GM12878 (cell line): Measurements from ENCODE around the gene CNKSR1. TPM values are rescaled to one million over a fixed set of nuclear protein-coding genes. Genes with fewer than 3 reads are reported as not detected.

Experiments
- ATAC-seq: fragments of 200-7000 bp; cut with Tn5 transposase; 3 replicates; pipeline ENCODE4 v1.9.1; 2020; ENCODE audit warnings: mild to moderate bottlenecking, moderate library complexity
- BruUV-seq: library from RNA; stranded (reverse); fragments of 400-500 nt; replicated peaks from 2 replicates; lab custom pipeline; 2021; lab: Mats Ljungman, UMichigan
- CTCF ChIA-PET: fragments of 300-600 bp; sonication (Branson Sonifier 250); formaldehyde crosslinking; extraction: SDS; loops from one replicate; lab custom pipeline; 2021; ENCODE audit warnings: inconsistent platforms; lab: Yijun Ruan, JAX
- POLR2A ChIA-PET: fragments of 350-600 bp; formaldehyde crosslinking; extraction: SDS; loops from one replicate; lab custom pipeline; 2021; ENCODE audit warnings: inconsistent platforms; lab: Charles Lee
- RAD21 ChIA-PET: fragments of 300-600 bp; sonication (Branson Sonifier 250); formaldehyde crosslinking; loops from one replicate; lab custom pipeline; 2023; ENCODE audit warnings: antibody characterized with exemption; ENCODE audit not compliant: unreplicated experiment; lab: Charles Lee
- SMC1A ChIA-PET: fragments of 300-600 bp; sonication (Branson Sonifier 250); formaldehyde crosslinking; loops from one replicate; lab custom pipeline; 2023; ENCODE audit not compliant: unreplicated experiment, uncharacterized antibody; lab: Charles Lee
- DNase-seq: peaks from one replicate; pipeline ENCODE4 v3.0.0-alpha.2; 2011; ENCODE audit warnings: low read depth, low spot score
- FAIRE-seq: peaks from 3 replicates; lab custom pipeline; 2011; peaks lifted over from hg19 to GRCh38; lab: Jason Lieb, UNC
- H2AFZ ChIP-seq: 2 replicates; pipeline ENCODE4 v1.6.0; 2011; ENCODE audit warnings: low read depth, low read length, control low read depth; ENCODE audit not compliant: control insufficient read depth
- H3K27ac ChIP-seq: 2 replicates; pipeline ENCODE4 v1.5.1; 2011; ENCODE audit warnings: control low read depth; ENCODE audit not compliant: control insufficient read depth, insufficient read depth
- H3K27me3 ChIP-seq, 2 experiments: replicated peaks in 1 of 2; 2 replicates each; pipeline versions ENCODE4 v1.6.0 to v1.6.1; 2011; ENCODE audit warnings: low read length in 1 of 2; ENCODE audit not compliant: control insufficient read depth in 2 of 2, insufficient read depth in 2 of 2
- H3K36me3 ChIP-seq, 2 experiments: 2 replicates each; pipeline ENCODE4 v1.5.1; 2011; ENCODE audit warnings: low read length in 1 of 2; ENCODE audit not compliant: control insufficient read depth in 2 of 2, insufficient read depth in 2 of 2
- H3K4me1 ChIP-seq: 2 replicates; pipeline ENCODE4 v1.6.1; 2011; ENCODE audit warnings: mild to moderate bottlenecking, low read length, moderate library complexity, mixed read lengths; ENCODE audit not compliant: control insufficient read depth, insufficient read depth
- H3K4me2 ChIP-seq: 2 replicates; pipeline ENCODE4 v1.6.0; 2011; ENCODE audit warnings: control low read depth; ENCODE audit not compliant: control insufficient read depth, insufficient read depth
- H3K4me3 ChIP-seq: fragments of 200-600 bp; sonication (generic); 2 replicates; pipeline ENCODE4 v1.5.1; 2016
- H3K79me2 ChIP-seq: 2 replicates; pipeline ENCODE4 v1.6.0; 2011; ENCODE audit warnings: low read length; ENCODE audit not compliant: control insufficient read depth, insufficient read depth
- H3K9ac ChIP-seq: 2 replicates; pipeline ENCODE4 v1.8.0; 2011; ENCODE audit warnings: low read length, control low read depth, mixed read lengths; ENCODE audit not compliant: control insufficient read depth, insufficient read depth
- H3K9me3 ChIP-seq: replicated peaks from 3 replicates; pipeline ENCODE4 v1.5.1; 2011; ENCODE audit warnings: mild to moderate bottlenecking, low read length; ENCODE audit not compliant: control insufficient read depth, insufficient read depth
- H4K20me1 ChIP-seq: 2 replicates; pipeline ENCODE4 v1.6.0; 2011; ENCODE audit not compliant: control insufficient read depth, insufficient read depth
- CBFB ChIP-seq: IDR thresholded peaks from 2 replicates; pipeline ENCODE4 v1.6.1; 2016; ENCODE audit warnings: antibody characterized with exemption, low read depth
- IRF4 ChIP-seq: IDR thresholded peaks from 2 replicates; pipeline ENCODE4 v1.6.1; 2011; ENCODE audit warnings: low read depth, low read length
- PRDM15 ChIP-seq: fragments of 450-650 bp; formaldehyde crosslinking; IDR thresholded peaks from 2 replicates; pipeline ENCODE4 v1.4.0; 2020; ENCODE audit warnings: mild to moderate bottlenecking, moderate library complexity
- RAD21 ChIP-seq: IDR thresholded peaks from 2 replicates; pipeline ENCODE4 v1.6.1; 2011; ENCODE audit warnings: mild to moderate bottlenecking, low read depth, low read length, moderate library complexity; ENCODE audit not compliant: insufficient read depth
- SKIL ChIP-seq: fragments of 450-650 bp; IDR thresholded peaks from 2 replicates; pipeline ENCODE4 v1.6.1; 2017; ENCODE audit warnings: mild to moderate bottlenecking, low read depth, inconsistent platforms; ENCODE audit not compliant: poor library complexity, severe bottlenecking
- SMARCA5 ChIP-seq: fragments of 450-650 bp; IDR thresholded peaks from 2 replicates; pipeline ENCODE4 v1.6.1; 2017; ENCODE audit warnings: mild to moderate bottlenecking
- STAT1 ChIP-seq: fragments of 450-650 bp; conservative IDR thresholded peaks from 2 replicates; pipeline ENCODE4 v1.6.1; 2014; ENCODE audit warnings: antibody characterized with exemption, mild to moderate bottlenecking
- TARDBP ChIP-seq: IDR thresholded peaks from 2 replicates; pipeline ENCODE4 v1.6.1; 2016; ENCODE audit warnings: borderline replicate concordance
- TCF3 ChIP-seq: IDR thresholded peaks from 2 replicates; pipeline ENCODE4 v1.6.1; 2012; ENCODE audit warnings: low read depth, mild to moderate bottlenecking, low read length, borderline replicate concordance; ENCODE audit not compliant: insufficient read depth
- WRNIP1 ChIP-seq: IDR thresholded peaks from 2 replicates; pipeline ENCODE4 v1.6.1; 2011; ENCODE audit warnings: low read depth, low read length, improper control_type of control experiment, borderline replicate concordance
- YY1 ChIP-seq: IDR thresholded peaks from 2 replicates; pipeline ENCODE4 v1.6.1; 2011; ENCODE audit warnings: low read depth, mild to moderate bottlenecking, low read length
- WGBS: methylation state at CpG from one replicate; pipeline ENCODE4 v1.1.6; 2016; ENCODE audit warnings: low lambda C conversion rate; ENCODE audit not compliant: insufficient replicate concordance, insufficient coverage; ENCODE audit errors: missing lambda C conversion rate; 5-methylcytosine and 5-hydroxymethylcytosine counted together
- in situ Hi-C: fragments of 300-500 bp; cut with MboI; formaldehyde crosslinking; loops from 9 replicates; pipeline ENCODE4 v1.14.3; 2018; ENCODE audit warnings: mixed read lengths
- intact Hi-C: fragments of 100-400 bp; cut with micrococcal nuclease; formaldehyde crosslinking; loops from one replicate; pipeline ENCODE4 v1.14.2; 2022; ENCODE audit not compliant: unreplicated experiment
- polyA plus RNA-seq, 11 experiments: library from polyadenylated mRNA; depleted of rRNA in 4 of 11; unstranded in 6 of 11; stranded (reverse) in 5 of 11; fragments of >200 nt; fragmentation: Nextera tagmentation in 4 of 11; fragmentation: Illumina TruSeq in 1 of 11; extraction: Ambion mirVana in 4 of 11; extraction: Trizol in 1 of 11; gene quantifications; 1 replicate in 1 of 11; 2 replicates in 10 of 11; pipeline versions ENCODE4 v1.2.1 to v1.2.3, GENCODE V29; 2011 to 2016; ENCODE audit warnings: inconsistent platforms in 2 of 11, missing spikeins in 2 of 11, low read depth in 1 of 11
- total RNA-seq, 4 experiments: library from RNA; depleted of rRNA in 3 of 4; stranded (reverse); fragments of >200 nt in 3 of 4; fragmentation: Illumina TruSeq in 1 of 4; extraction: Trizol in 1 of 4; gene quantifications; 2 replicates each; pipeline versions ENCODE4 v1.2.1 to v1.2.3, GENCODE V29; 2013 to 2021

Gene CNKSR1
- total and polyA plus RNA-seq, 10 of the 15 experiments (the other 5 are each of a cell fraction or from before 2014, with no cell fraction given) = 0.06 to 1.2 (median 0.86) TPM

GRCh38 chr1:26175346-26175745, 1.9 kb upstream of the CNKSR1 start:
- Histone ChIP-seq H3K27ac (no peak overlapping the region), H4K20me1 (no peaks in the 10 kb centered on the region), H3K4me3 (no peak overlapping the region), H3K79me2 (peaks cover 5% of the 10 kb centered on the region), H3K9ac (no peak overlapping the region), H3K27me3 (no peaks in the 10 kb centered on the region), H2AFZ (no peak overlapping the region), H3K9me3 (no peaks in the 10 kb centered on the region), H3K4me2 (no peak overlapping the region), H3K4me1 (peaks cover 14% of the 10 kb centered on the region), H3K36me3 (no peaks in the 10 kb centered on the region; a peak in 1 of 4 replicates)
- intact Hi-C loops = no loop called here
- BruUV-seq = no TSS peak
- ChIA-PET RAD21 (no interaction called here), CTCF (interaction anchor here (0.8 to 0.9 kb wide), 2 partner anchors 31 to 61 kb away, joined by 3 read pairs; no protein-coding TSS in a partner anchor), SMC1A (no interaction called here), POLR2A (interaction anchor here (0.6 kb wide), 1 partner anchor 204 kb away, joined by 3 read pairs; no protein-coding TSS in a partner anchor)
- FAIRE-seq (no peak), DNase-seq (no peak), ATAC-seq (no peak)
- TF ChIP-seq TARDBP (no peak), RAD21 (no peak), SMARCA5 (no peak), IRF4 (no peak), CBFB (no peak), TCF3 (no peak), YY1 (no peak), SKIL (no peak), WRNIP1 (no peak), PRDM15 (no peak), STAT1 (no peak)
- 94% methylated on average over 3 of the region's 8 CpGs for whole genome bisulfite sequencing
- in situ Hi-C loops = no loop called here
